ENCODE data around the gene BBIP1.

BBIP1 gene

GRCh38 chr10:110918643-110919348 lies at the start of gene BBIP1:
Gene BBIP1, minus strand, starts transcription at chr10:110919180. Its CDS starts 1,023 bp downstream, at chr10:110918157.
- peak within 1 kb of the TSS; percentile 98 for H3K27ac ChIP-seq (ENCODE audit: low read length)
- no peaks in the 10 kb centered on the region for H3K4me1 ChIP-seq (ENCODE audit: control insufficient read depth, insufficient read depth, low read length)

GRCh38 chr10:110967645-110968044 lies 48.7 kb upstream of the BBIP1 start:
- no peak overlapping the region for H3K4me3 ChIP-seq (ENCODE audit: low read length in 2 of 2)
- H3K4me1 ChIP-seq (ENCODE audit: control insufficient read depth, insufficient read depth, low read length) = no peaks in the 10 kb centered on the region
- no peak overlapping the region for H3K9ac ChIP-seq (ENCODE audit: low read length in 2 of 2)
- no peaks in the 10 kb centered on the region for H3K27me3 ChIP-seq (ENCODE audit: control insufficient read depth in 1 of 2, insufficient read depth in 2 of 2, low read length in 2 of 2)
- no peak overlapping the region for H3K27ac ChIP-seq (ENCODE audit: low read length)
- no peaks in the 10 kb centered on the region for H3K36me3 ChIP-seq (ENCODE audit: control insufficient read depth in 2 of 2, insufficient read depth in 2 of 2, low read length in 2 of 2)
- no peaks in the 10 kb centered on the region for H3K9me3 ChIP-seq (ENCODE audit: control insufficient read depth in 2 of 2, low read length in 2 of 2)

More at GRCh38 chr10:110918643-110919348, at the start of gene BBIP1:
- Histone ChIP-seq H3K9me3 (ENCODE audit: control insufficient read depth in 2 of 2, low read length in 2 of 2) (no peaks in the 10 kb centered on the region), H3K27me3 (ENCODE audit: control insufficient read depth in 1 of 2, insufficient read depth in 2 of 2, low read length in 2 of 2) (no peaks in the 10 kb centered on the region), H3K9ac (ENCODE audit: low read length in 2 of 2) (peak within 1 kb of the TSS; percentile 90 to 98), H3K4me3 (ENCODE audit: low read length in 2 of 2) (peak within 1 kb of the TSS; percentile 83 to 93), H3K36me3 (ENCODE audit: control insufficient read depth in 2 of 2, insufficient read depth in 2 of 2, low read length in 2 of 2) (no peaks in the 10 kb centered on the region)

- no peak overlapping the region for H3K27ac ChIP-seq (ENCODE audit: low read length)
- H3K4me3 ChIP-seq (ENCODE audit: low read length in 2 of 2) = no peak overlapping the region
- no peaks in the 10 kb centered on the region for H3K36me3 ChIP-seq (ENCODE audit: control insufficient read depth in 2 of 2, insufficient read depth in 2 of 2, low read length in 2 of 2)
- H3K4me1 ChIP-seq (ENCODE audit: control insufficient read depth, insufficient read depth, low read length) = no peaks in the 10 kb centered on the region
- no peaks in the 10 kb centered on the region for H3K9me3 ChIP-seq (ENCODE audit: control insufficient read depth in 2 of 2, low read length in 2 of 2)
- no peak overlapping the region for H3K9ac ChIP-seq (ENCODE audit: low read length in 2 of 2)
- H3K27me3 ChIP-seq (ENCODE audit: control insufficient read depth in 1 of 2, insufficient read depth in 2 of 2, low read length in 2 of 2) = no peaks in the 10 kb centered on the region
Measured at GRCh38 chr10:110967009-110967630, 48.1 kb upstream of the BBIP1 start.

GRCh38 chr10:110966146-110966545 lies 47.2 kb upstream of the BBIP1 start:
- Histone ChIP-seq H3K27me3 (ENCODE audit: control insufficient read depth in 1 of 2, insufficient read depth in 2 of 2, low read length in 2 of 2) (no peaks in the 10 kb centered on the region), H3K36me3 (ENCODE audit: control insufficient read depth in 2 of 2, insufficient read depth in 2 of 2, low read length in 2 of 2) (no peaks in the 10 kb centered on the region), H3K4me3 (ENCODE audit: low read length in 2 of 2) (no peak overlapping the region), H3K9ac (ENCODE audit: low read length in 2 of 2) (no peak overlapping the region), H3K27ac (ENCODE audit: low read length) (no peak overlapping the region), H3K9me3 (ENCODE audit: control insufficient read depth in 2 of 2, low read length in 2 of 2) (no peaks in the 10 kb centered on the region), H3K4me1 (ENCODE audit: control insufficient read depth, insufficient read depth, low read length) (no peaks in the 10 kb centered on the region)

GRCh38 chr10:110965216-110965615 lies 46.2 kb upstream of the BBIP1 start:
- no peaks in the 10 kb centered on the region for H3K27me3 ChIP-seq (ENCODE audit: control insufficient read depth in 1 of 2, insufficient read depth in 2 of 2, low read length in 2 of 2)
- no peak overlapping the region for H3K27ac ChIP-seq (ENCODE audit: low read length)
- no peaks in the 10 kb centered on the region for H3K9me3 ChIP-seq (ENCODE audit: control insufficient read depth in 2 of 2, low read length in 2 of 2)
- H3K9ac ChIP-seq (ENCODE audit: low read length in 2 of 2) = no peak overlapping the region
- H3K4me1 ChIP-seq (ENCODE audit: control insufficient read depth, insufficient read depth, low read length) = no peaks in the 10 kb centered on the region
- H3K36me3 ChIP-seq (ENCODE audit: control insufficient read depth in 2 of 2, insufficient read depth in 2 of 2, low read length in 2 of 2) = no peaks in the 10 kb centered on the region
- no peak overlapping the region for H3K4me3 ChIP-seq (ENCODE audit: low read length in 2 of 2)

GRCh38 chr10:110964681-110965080 lies 45.7 kb upstream of the BBIP1 start:
- no peak overlapping the region for H3K4me3 ChIP-seq (ENCODE audit: low read length in 2 of 2)
- no peaks in the 10 kb centered on the region for H3K4me1 ChIP-seq (ENCODE audit: control insufficient read depth, insufficient read depth, low read length)
- H3K9ac ChIP-seq (ENCODE audit: low read length in 2 of 2) = no peak overlapping the region
- no peaks in the 10 kb centered on the region for H3K9me3 ChIP-seq (ENCODE audit: control insufficient read depth in 2 of 2, low read length in 2 of 2)
- no peak overlapping the region for H3K27ac ChIP-seq (ENCODE audit: low read length)
- no peaks in the 10 kb centered on the region for H3K36me3 ChIP-seq (ENCODE audit: control insufficient read depth in 2 of 2, insufficient read depth in 2 of 2, low read length in 2 of 2)
- H3K27me3 ChIP-seq (ENCODE audit: control insufficient read depth in 1 of 2, insufficient read depth in 2 of 2, low read length in 2 of 2) = no peaks in the 10 kb centered on the region

GRCh38 chr10:110963162-110963561 lies 44.2 kb upstream of the BBIP1 start:
- Histone ChIP-seq H3K36me3 (ENCODE audit: control insufficient read depth in 2 of 2, insufficient read depth in 2 of 2, low read length in 2 of 2) (no peaks in the 10 kb centered on the region), H3K27ac (ENCODE audit: low read length) (no peak overlapping the region), H3K27me3 (ENCODE audit: control insufficient read depth in 1 of 2, insufficient read depth in 2 of 2, low read length in 2 of 2) (no peaks in the 10 kb centered on the region), H3K9ac (ENCODE audit: low read length in 2 of 2) (no peak overlapping the region), H3K9me3 (ENCODE audit: control insufficient read depth in 2 of 2, low read length in 2 of 2) (no peaks in the 10 kb centered on the region), H3K4me1 (ENCODE audit: control insufficient read depth, insufficient read depth, low read length) (no peaks in the 10 kb centered on the region), H3K4me3 (ENCODE audit: low read length in 2 of 2) (no peak overlapping the region)

- Histone ChIP-seq H3K9ac (ENCODE audit: low read length in 2 of 2) (no peak overlapping the region), H3K4me3 (ENCODE audit: low read length in 2 of 2) (no peak overlapping the region), H3K4me1 (ENCODE audit: control insufficient read depth, insufficient read depth, low read length) (no peaks in the 10 kb centered on the region), H3K27ac (ENCODE audit: low read length) (no peak overlapping the region), H3K9me3 (ENCODE audit: control insufficient read depth in 2 of 2, low read length in 2 of 2) (no peaks in the 10 kb centered on the region), H3K27me3 (ENCODE audit: control insufficient read depth in 1 of 2, insufficient read depth in 2 of 2, low read length in 2 of 2) (no peaks in the 10 kb centered on the region), H3K36me3 (ENCODE audit: control insufficient read depth in 2 of 2, insufficient read depth in 2 of 2, low read length in 2 of 2) (no peaks in the 10 kb centered on the region)
Measured at GRCh38 chr10:110962443-110962842, 43.5 kb upstream of the BBIP1 start.

GRCh38 chr10:110960333-110960712 lies 41.3 kb upstream of the BBIP1 start:
- H3K4me1 ChIP-seq (ENCODE audit: control insufficient read depth, insufficient read depth, low read length) = no peaks in the 10 kb centered on the region
- no peak overlapping the region for H3K4me3 ChIP-seq (ENCODE audit: low read length in 2 of 2)
- H3K27ac ChIP-seq (ENCODE audit: low read length) = no peak overlapping the region
- no peaks in the 10 kb centered on the region for H3K27me3 ChIP-seq (ENCODE audit: control insufficient read depth in 1 of 2, insufficient read depth in 2 of 2, low read length in 2 of 2)
- no peak overlapping the region for H3K9ac ChIP-seq (ENCODE audit: low read length in 2 of 2)
- H3K36me3 ChIP-seq (ENCODE audit: control insufficient read depth in 2 of 2, insufficient read depth in 2 of 2, low read length in 2 of 2) = no peaks in the 10 kb centered on the region
- H3K9me3 ChIP-seq (ENCODE audit: control insufficient read depth in 2 of 2, low read length in 2 of 2) = no peaks in the 10 kb centered on the region

GRCh38 chr10:110959379-110960332 lies 40.7 kb upstream of the BBIP1 start:
- Histone ChIP-seq H3K27me3 (ENCODE audit: control insufficient read depth in 1 of 2, insufficient read depth in 2 of 2, low read length in 2 of 2) (no peaks in the 10 kb centered on the region), H3K4me1 (ENCODE audit: control insufficient read depth, insufficient read depth, low read length) (no peaks in the 10 kb centered on the region), H3K27ac (ENCODE audit: low read length) (no peak overlapping the region), H3K9me3 (ENCODE audit: control insufficient read depth in 2 of 2, low read length in 2 of 2) (no peaks in the 10 kb centered on the region), H3K4me3 (ENCODE audit: low read length in 2 of 2) (no peak overlapping the region), H3K9ac (ENCODE audit: low read length in 2 of 2) (no peak overlapping the region), H3K36me3 (ENCODE audit: control insufficient read depth in 2 of 2, insufficient read depth in 2 of 2, low read length in 2 of 2) (no peaks in the 10 kb centered on the region)
